ENCODE results near the gene PRKG1.

GRCh38 chr10:51224671-51225161 is 150.4 kb downstream of the PRKG1 start:
- TF ChIP-seq CTCF (conservative IDR thresholded peaks at IDR 0.05 in 1 of 2, IDR thresholded peaks at IDR 0.05 in 1 of 2; ENCODE audit: low read depth in 1 of 2, low read length in 2 of 2) = no peak
- no peak for TF ChIP-seq EZH2 (IDR thresholded peaks at IDR 0.05; ENCODE audit: low read length, missing control alignments)
